Spleen (tissue), 11 donors: ENCODE measurements around the gene CIC. TPM values are rescaled to one million over a fixed set of nuclear protein-coding genes. Genes with fewer than 3 reads are reported as not detected.

Source experiments
- DNase-seq: peaks from one replicate; pipeline ENCODE4 v3.0.0-alpha.2; 2020
- H3K27ac ChIP-seq, 8 donors: fragments of 200-600 bp; sonication (generic) in 7 of 8; 1 replicate in 4 of 8; 2 replicates in 4 of 8; pipeline versions ENCODE4 v1.5.0 to v1.8.0; 2016 to 2021; ENCODE audit warnings: inconsistent platforms in 4 of 8, mild to moderate bottlenecking in 4 of 8, moderate library complexity in 1 of 8
- H3K27me3 ChIP-seq, 7 donors: fragments of 200-600 bp; sonication (generic) in 6 of 7; replicated peaks in 1 of 7; 1 replicate in 4 of 7; 2 replicates in 3 of 7; pipeline versions ENCODE4 v1.5.0 to v1.8.0; 2016 to 2021; ENCODE audit warnings: inconsistent platforms in 3 of 7, mild to moderate bottlenecking in 1 of 7
- H3K36me3 ChIP-seq, 6 donors: fragments of 200-600 bp; sonication (generic) in 5 of 6; 1 replicate in 4 of 6; 2 replicates in 2 of 6; pipeline versions ENCODE4 v1.5.0 to v1.8.0; 2016 to 2021; ENCODE audit warnings: inconsistent platforms in 2 of 6
- H3K4me1 ChIP-seq, 6 donors: fragments of 200-600 bp; sonication (generic) in 5 of 6; 1 replicate in 3 of 6; 2 replicates in 3 of 6; pipeline versions ENCODE4 v1.5.0 to v1.8.0; 2016 to 2021; ENCODE audit warnings: inconsistent platforms in 3 of 6
- H3K4me3 ChIP-seq, 8 donors: fragments of 200-600 bp; sonication (generic) in 7 of 8; 1 replicate in 4 of 8; 2 replicates in 4 of 8; pipeline versions ENCODE4 v1.5.0 to v1.8.0; 2016 to 2021; ENCODE audit warnings: inconsistent platforms in 4 of 8, mild to moderate bottlenecking in 4 of 8, moderate library complexity in 2 of 8
- H3K9me3 ChIP-seq, 8 donors: fragments of 200-600 bp; sonication (generic) in 7 of 8; 1 replicate in 4 of 8; 2 replicates in 4 of 8; pipeline versions ENCODE4 v1.5.0 to v1.8.0; 2016 to 2021; ENCODE audit warnings: inconsistent platforms in 4 of 8
- CTCF ChIP-seq, 11 experiments: fragments of 200-600 bp in 7 of 11; fragments of 450-650 bp in 4 of 11; sonication (generic) in 4 of 11; IDR thresholded peaks in 8 of 11; conservative IDR thresholded peaks in 3 of 11; 1 replicate in 7 of 11; 2 replicates in 4 of 11; pipeline versions ENCODE4 v1.4.0 to v1.8.0; 2016 to 2021; ENCODE audit warnings: antibody characterized with exemption in 11 of 11, inconsistent platforms in 4 of 11, mild to moderate bottlenecking in 1 of 11
- POLR2A ChIP-seq, 3 donors: fragments of 450-650 bp; IDR thresholded peaks; one replicate each; pipeline ENCODE4 v1.5.1; 2017; ENCODE audit warnings: antibody characterized with exemption in 3 of 3, mild to moderate bottlenecking in 1 of 3
- POLR2AphosphoS5 ChIP-seq, 3 donors: sonication (generic); formaldehyde crosslinking; IDR thresholded peaks; one replicate each; pipeline ENCODE4 v1.5.1; 2017; ENCODE audit warnings: antibody characterized with exemption in 3 of 3
- WGBS, 5 donors: extraction: QIAGEN DNeasy Blood & Tissue Kit in 3 of 5; methylation state at CpG; one replicate each; pipeline versions ENCODE4 v1.1.5 to v1.1.7; 2013 to 2018; 5-methylcytosine and 5-hydroxymethylcytosine counted together
- intact Hi-C: fragments of 100-400 bp; cut with DNase I; formaldehyde crosslinking; loops from one replicate; pipeline ENCODE4 v1.15.0; 2023; ENCODE audit warnings: low total_unique reads
- polyA plus RNA-seq, 3 donors: library from polyadenylated mRNA; stranded (reverse); fragments of 200-250 nt; gene quantifications; one replicate each; pipeline ENCODE4 v1.2.1, GENCODE V29; 2013
- total RNA-seq, 7 donors: library from RNA; depleted of rRNA in 3 of 7; stranded (reverse); fragments of >200 nt in 3 of 7; fragmentation: NEBNext Ultra II Directional in 4 of 7; extraction: Animal tissue kit (Norgen Biotek cat#: 25700) in 4 of 7; gene quantifications; one replicate each; pipeline versions ENCODE4 v1.1.0 to v1.2.1, GENCODE V29; 2016 to 2021
- donor health status: healthy with polysubstance abuse.
- donor health status: DM: no; HTN: no; CAD: no; lungs with moderate emphysema.
- donor health status: DM: no; HTN: no; CAD: no.
- donor health status: Bipolar disorder and iron deficiency.
- donor health status: healthy.
- donor health status: DM: no; HTN: no; CAD: no.
- donor health status: DM: yes; HTN: yes; CAD: no.

The CIC gene
- total and polyA plus RNA-seq, 10 donors: 12.5 to 100 (median 69.8) TPM

- intact Hi-C loops: no loop called here
- Histone ChIP-seq H3K4me3 (no peak overlapping the region), H3K27me3 (no peaks in the 10 kb centered on the region), H3K9me3 (no peaks in the 10 kb centered on the region), H3K27ac (peak overlapping the region in 1 of 8 donors; percentile 7), H3K36me3 (peaks cover 0 to 60% (median 33%) of the 10 kb centered on the region in 6 donors), H3K4me1 (peaks cover 18 to 55% (median 43%) of the 10 kb centered on the region in 6 donors)
- WGBS, 5 donors: 82 to 90% (median 89%) methylated on average over 10 of the region's 10 CpGs
- TF ChIP-seq CTCF (IDR thresholded peaks at IDR 0.05 in 8 of 11, conservative IDR thresholded peaks at IDR 0.05 in 3 of 11): no peak
- TF ChIP-seq POLR2A (IDR thresholded peaks at IDR 0.05): no peak
- no peak for TF ChIP-seq POLR2AphosphoS5 (IDR thresholded peaks at IDR 0.05)
- no peak for DNase-seq
These were observed 29.4 kb upstream of the CIC start for GRCh38 chr19:42239544-42240220.

- Histone ChIP-seq H3K4me3 (peak overlapping the region in 6 of 8 donors; percentile 59 to 93 (median 74)), H3K36me3 (peaks cover 0 to 44% (median 17%) of the 10 kb centered on the region in 6 donors), H3K4me1 (peaks cover 21 to 71% (median 54%) of the 10 kb centered on the region in 6 donors), H3K9me3 (no peaks in the 10 kb centered on the region), H3K27me3 (no peaks in the 10 kb centered on the region), H3K27ac (peak overlapping the region in 4 of 8 donors; percentile 92 to 97 (median 94))
- intact Hi-C loops: no loop called here
- no peak for DNase-seq
- TF ChIP-seq POLR2A (IDR thresholded peaks at IDR 0.05) (no peak), CTCF (IDR thresholded peaks at IDR 0.05 in 8 of 11, conservative IDR thresholded peaks at IDR 0.05 in 3 of 11) (no peak), POLR2AphosphoS5 (IDR thresholded peaks at IDR 0.05) (no peak)
- WGBS, 5 donors: 92 to 100% (median 95%) methylated on average over 3 of the region's 3 CpGs
These were observed 27.8 kb upstream of the CIC start for GRCh38 chr19:42241279-42241678.

DNA sequence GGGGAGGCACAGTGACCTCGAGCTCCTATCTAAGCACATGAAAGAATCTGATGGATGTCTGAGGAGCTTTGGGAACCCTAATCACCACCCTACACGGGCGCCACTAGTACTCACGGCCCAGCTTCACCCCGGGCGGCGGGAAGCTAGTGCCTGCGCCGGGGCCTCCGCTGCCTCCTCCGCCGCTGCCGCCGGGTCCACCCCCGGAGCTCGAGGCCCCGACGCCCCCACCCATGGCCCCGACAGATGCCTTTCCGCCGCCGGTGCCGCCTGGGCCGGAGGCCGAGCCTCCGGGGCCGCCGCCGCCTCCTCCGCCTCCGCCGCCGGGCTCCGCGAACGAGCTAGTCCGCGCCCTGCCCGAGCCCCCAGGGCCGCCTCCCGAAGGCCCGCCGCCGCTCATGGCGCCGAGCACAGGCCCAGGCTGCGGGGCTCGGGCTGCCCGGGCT is 27.0 kb upstream of the CIC start:
- Histone ChIP-seq H3K4me1 (peaks cover 21 to 79% (median 59%) of the 10 kb centered on the region in 6 donors), H3K36me3 (peaks cover 0 to 36% (median 9%) of the 10 kb centered on the region in 6 donors), H3K4me3 (peak overlapping the region; percentile 59 to 93 (median 71)), H3K27me3 (no peaks in the 10 kb centered on the region), H3K27ac (peak overlapping the region; percentile 84 to 97 (median 94)), H3K9me3 (no peaks in the 10 kb centered on the region)
- no peak for DNase-seq
- intact Hi-C loops: no loop called here
- TF ChIP-seq CTCF (IDR thresholded peaks at IDR 0.05 in 8 of 11, conservative IDR thresholded peaks at IDR 0.05 in 3 of 11): no peak
- peak in 1 of 3 donors; percentile 35 for TF ChIP-seq POLR2A (IDR thresholded peaks at IDR 0.05)
- 0 to 2% (median 1%) methylated on average over 14 to 49 of the region's 49 CpGs for WGBS, 5 donors
